GM18873 (cell line): Measurements from ENCODE around the gene KCNMB2.

Experiments used
- ATAC-seq: cut with Tn5 transposase; IDR thresholded peaks from one replicate; pipeline ENCODE4 v1.9.1; 2021; ENCODE audit warnings: mild to moderate bottlenecking, moderate library complexity, moderate number of reproducible peaks; ENCODE audit not compliant: unreplicated experiment, low FRiP score

The KCNMB2 gene

DNA sequence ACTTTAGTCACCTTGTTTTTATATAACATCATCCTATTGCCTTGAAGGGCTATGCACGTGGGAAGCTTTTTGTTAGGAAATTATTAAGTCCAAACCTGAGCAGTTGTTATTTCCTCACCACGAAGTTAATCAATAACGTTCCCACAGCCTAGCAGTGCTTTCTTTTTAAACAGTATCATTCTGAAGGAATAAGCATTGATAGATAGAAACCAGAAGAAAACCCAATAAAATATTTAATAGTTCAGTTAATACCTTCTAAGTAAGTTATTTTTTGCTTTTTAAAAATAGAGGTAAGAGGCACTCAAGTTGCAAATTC lies 149.3 kb downstream of the KCNMB2 start:
- ATAC-seq = no peak

DNA sequence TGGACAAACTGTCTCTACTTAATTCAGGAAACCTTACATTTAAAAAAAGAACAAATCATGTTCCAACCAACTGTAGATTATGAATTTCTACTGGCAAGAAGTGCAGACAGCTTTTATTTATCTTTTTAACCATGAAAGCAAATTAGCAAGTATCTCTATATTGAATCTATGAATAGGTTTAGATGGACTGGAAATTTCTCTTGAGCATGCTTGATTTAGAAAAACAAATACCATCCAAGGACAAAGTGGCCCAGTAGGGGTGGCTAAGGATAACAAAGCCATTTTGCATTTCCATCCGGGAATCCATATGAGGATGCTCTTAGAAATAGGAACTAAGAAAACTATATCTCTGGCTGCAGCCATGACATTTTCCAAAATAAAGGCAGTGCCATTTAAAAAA lies 150.6 kb downstream of the KCNMB2 start:
- ATAC-seq = no peak

DNA sequence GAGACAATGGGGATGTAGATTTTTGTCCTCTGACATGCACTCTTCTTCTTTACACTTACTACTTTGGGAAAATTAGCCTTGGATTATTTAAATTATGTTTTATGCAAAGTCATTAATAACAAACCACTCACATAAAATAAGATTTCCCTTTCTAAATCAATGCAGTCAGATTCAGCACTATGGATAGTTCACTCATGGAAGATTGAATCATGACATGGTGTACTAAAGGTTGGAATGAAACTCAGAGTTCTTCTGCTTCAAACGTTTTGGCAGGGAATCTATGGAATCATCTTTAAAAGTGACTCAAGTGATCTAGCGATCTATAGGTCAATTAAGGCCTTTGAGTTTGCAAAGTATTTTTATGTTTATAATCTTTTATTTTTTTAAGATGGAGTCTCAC lies 154.3 kb downstream of the KCNMB2 start:
- ATAC-seq = no peak

DNA sequence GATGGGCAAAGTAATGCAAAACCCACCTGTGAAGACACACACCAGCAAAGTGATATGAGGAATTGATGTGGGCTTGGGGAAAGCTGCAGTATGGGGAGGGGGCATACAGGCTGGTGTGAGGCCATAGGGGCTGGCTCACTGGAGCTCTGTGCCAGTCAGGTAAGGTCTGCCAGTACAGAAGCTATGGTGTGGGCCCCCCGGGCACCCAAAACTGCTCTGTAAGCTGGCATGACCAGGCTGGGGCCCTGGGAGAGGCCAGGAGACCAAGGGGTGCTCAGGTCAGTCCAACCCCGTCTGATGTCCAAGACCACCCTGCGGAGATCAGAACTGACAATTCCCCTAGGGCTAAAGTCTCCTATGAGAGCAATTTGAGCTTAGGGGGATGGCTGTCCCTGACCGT lies 163.1 kb downstream of the KCNMB2 start:
- no peak for ATAC-seq

DNA sequence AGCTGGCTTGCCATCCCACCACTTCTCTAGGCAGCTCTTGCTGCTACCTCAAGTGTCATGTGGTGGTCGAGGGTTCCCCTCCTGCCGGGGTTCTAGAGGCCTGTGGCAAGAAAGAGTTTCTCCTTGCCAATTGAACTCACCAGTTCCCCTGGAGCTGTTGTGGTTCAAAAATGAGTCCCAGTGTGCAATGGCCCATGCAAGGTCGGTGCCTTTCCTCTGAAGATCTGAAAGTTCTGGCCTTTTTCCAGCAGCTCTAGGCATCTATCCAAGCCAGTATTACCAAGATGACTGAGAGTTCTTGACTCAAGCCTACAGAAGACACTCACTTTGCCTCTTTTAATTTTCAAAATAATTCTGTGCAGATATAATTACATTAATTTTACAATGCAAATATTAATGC lies 163.6 kb downstream of the KCNMB2 start:
- ATAC-seq = no peak

DNA sequence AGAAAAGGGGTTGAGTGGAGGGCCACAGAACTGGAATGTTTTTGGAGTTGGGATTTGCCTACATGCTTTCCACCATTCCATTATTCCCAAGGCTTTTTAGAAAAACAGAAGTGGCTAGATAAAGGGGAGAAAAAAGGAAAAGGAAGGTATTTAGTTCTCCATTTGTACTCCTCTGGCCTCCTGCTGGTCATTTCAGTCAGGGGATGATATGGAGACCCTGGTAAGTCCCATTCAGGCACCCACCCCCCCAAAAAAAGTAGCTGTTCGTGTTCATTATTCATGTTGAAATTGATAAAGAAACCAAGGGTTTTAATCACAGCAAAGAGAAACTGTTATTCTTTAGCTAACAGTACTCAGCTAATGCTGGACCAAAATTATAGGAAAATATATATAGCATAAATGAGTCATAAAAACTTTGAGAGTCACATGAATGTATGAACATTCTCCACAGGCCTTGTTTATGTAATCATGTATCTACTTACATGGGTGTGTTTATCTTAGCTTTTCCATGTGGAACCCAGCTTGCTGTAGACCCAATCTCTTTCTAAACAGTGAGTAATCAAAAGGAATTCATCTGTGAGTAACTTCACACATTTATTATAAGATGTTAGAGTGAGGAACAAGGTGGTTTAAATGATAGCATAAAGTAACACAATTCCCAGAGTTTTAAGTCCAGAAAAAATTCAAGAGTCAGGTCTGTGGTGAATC lies 167.2 kb downstream of the KCNMB2 start:
- no peak for ATAC-seq

DNA sequence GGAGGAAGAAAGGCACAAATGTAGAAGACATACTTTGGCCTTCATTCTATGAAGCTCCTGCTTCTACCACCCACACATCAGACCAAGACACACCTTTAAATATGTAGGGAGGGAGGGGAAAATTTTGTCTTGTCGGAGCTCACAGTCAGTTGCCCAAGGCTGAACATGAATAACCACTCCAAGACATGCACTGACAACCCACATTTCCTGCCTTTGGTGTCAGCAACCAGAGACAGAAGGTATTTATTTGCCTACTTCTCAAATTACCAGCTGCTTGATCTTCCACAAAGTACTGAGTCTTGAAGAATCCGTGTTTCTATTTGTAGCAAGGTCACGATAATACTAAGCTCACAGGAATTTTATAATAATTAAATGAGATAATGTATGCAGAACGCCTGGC lies 169.7 kb downstream of the KCNMB2 start:
- no peak for ATAC-seq

DNA sequence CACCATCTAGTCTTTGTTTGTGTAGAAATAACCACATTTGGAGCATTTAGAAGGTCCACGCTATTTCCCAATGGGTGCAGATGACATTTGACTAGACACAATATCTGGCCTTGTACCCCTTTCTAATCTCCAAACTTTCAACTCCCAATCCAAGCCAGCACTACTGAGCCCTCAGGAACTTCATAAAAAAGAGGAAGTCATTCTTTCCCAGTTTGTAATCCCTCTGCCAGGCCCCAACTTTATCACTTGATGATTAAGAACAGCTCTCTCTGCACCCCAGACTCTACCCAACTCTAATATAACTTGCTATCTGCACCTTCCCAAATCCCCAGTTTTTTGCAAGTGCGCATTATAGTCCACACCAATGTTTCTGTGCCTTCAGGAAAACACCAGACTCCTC lies 170.2 kb downstream of the KCNMB2 start:
- no peak for ATAC-seq

DNA sequence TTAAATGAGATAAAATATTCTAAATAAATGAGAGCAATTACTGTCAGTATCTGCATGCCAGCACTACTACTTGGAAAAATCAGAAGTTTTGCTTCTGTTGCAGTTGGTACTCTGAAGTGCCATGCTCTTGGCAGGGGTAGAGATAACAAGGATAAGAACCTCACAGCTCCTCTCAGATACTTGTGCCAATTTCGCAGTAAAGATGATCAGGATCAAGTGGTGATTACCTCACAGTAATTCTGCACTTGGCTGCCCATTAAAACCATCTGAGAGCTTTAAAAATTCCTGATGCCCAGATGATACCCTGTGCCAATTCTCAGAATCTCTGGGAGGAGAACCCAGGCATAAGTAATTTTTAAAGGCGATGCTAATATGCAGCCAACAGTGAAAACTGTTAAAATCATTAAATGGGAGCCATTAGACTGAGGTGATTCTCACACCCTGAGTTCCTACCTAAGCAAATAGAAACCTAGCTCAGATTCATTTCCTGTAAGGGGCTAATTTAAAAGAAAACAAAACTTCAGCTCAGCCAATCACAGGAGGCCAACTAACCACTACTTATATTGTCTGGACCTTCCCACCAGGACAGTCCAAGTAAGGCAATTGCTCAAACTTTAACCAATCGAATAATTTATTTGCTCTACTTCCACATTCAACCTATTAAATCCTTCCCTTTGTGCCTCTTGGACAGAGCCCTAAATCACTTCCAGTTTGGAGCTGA lies 171.2 kb downstream of the KCNMB2 start:
- ATAC-seq = no peak

DNA sequence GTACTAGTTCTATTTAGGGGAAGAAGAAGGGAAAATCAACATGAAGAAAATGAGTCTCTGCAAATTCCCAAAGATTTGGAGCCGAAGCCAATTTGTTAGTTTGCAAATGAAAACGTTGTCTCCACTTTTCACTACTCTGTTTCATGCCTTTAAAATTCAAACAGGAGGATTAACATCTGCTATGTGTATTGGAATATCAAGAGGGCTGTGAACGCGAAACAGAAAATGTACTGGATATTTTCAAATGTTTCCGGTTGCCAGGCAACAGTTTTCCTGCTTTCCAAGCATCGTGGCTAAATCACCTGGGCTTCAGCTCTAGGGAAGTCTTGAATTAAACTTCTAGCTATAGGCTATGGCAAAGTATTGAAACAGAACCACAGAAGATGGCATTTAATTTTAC lies 172.8 kb downstream of the KCNMB2 start:
- no peak for ATAC-seq

DNA sequence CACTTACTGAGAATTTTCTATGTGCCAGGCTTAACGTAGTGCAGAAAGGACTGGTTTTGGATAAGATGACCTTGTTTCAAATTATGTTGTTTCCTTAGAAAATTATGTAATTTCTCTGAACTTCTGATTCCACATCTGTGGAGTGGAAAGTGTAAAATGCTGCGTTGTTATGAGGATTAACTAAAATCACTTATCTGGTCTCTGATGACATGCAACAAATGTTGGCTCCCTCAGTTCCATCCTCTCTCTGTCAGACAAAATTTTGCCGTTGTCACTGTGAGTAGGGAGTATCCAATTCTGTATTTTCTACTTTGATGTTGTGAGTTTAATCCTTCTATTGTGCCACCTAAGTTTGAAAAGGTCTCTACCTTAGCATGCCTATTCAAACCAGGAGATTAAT lies 175.5 kb downstream of the KCNMB2 start:
- no peak for ATAC-seq

DNA sequence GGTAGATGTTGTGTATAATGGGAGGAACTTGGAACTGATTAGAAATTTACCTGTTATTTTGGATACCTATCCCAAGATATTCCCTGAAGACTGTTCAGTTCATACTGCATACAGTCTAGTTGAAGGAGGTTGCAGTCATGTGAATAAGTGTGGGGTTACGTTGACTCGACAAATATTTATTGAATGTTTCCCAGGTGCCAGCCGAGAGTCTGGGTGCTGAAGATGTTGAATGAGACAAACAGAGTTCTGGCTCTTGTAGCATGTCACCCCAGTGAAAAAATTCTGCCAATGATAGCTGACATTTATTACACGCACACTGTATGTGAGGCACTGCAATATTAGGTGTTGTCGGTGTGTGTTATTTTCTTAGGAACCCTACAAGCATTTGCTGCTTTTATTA lies 176.0 kb downstream of the KCNMB2 start:
- ATAC-seq = no peak

DNA sequence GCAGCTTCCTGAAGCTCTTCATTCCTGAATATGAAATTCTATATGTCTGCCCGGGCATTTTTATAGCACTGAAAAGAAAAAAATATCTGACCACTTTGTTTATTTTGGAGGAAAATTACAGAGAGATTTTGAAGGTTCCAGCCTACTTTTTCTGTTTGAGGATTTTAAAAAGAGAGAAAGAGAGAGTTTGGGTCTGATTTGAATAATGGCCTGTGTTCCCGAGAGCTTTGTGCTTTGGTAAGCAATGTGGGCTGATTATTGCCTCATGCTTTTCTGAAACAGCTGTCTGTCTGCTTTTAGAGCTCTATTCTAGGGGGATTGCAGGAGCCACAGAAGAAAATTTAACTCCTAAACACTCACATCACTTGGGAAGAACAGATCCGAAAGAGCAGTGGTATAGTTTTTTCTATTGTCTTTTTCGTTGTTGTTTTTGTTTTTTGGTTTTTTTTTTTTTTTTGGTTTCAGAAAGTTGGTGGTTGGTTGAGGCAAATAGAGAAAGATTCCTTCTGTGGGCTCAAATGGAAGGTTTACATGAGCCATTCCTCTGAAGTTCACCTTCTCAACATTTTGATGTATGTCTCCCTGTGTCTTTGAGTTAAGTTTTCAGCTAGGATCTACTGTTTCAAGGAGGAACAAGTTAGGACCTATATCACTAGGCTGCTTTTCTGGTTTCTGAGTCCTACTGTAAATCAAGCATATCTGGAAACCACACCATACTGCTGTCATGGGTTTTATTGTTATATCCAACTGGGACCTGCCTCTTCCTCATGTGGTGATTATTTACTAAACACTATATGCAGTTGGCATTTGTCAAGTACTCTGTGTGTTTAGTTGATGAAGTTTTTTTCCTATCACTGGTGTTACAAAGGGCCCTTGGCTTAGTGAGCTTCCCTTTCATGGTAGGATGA lies 178.9 kb downstream of the KCNMB2 start:
- no peak for ATAC-seq

DNA sequence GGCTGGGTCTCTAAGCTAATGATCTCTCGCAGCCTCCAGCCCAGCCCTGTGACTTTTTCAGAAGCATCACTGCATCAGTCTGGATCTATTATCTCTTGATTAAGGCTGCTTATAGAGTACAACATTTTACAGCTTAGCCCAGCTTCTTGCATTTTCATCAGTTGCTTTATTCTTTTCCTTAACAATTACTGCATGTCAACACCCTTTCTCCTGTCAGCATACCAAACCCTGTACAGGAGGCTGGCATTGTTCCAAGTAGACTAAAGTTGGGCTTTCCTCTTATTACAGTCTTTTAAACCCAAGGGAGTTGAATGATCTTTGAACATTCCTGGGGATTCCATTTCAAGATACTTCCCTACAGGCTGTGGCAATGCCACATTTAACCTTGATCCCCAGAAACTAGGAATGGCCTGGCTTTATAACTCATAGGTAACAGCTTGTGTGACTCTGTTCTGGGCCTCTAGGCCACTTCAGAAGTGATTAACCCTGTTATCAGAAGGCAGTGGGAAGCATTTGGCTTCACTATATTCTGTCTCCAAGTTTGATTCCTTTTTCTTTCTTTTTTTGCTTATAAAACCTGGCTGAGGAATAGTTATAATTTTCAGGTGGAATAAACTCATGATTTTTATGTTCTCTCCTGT lies 182.9 kb downstream of the KCNMB2 start:
- no peak for ATAC-seq

DNA sequence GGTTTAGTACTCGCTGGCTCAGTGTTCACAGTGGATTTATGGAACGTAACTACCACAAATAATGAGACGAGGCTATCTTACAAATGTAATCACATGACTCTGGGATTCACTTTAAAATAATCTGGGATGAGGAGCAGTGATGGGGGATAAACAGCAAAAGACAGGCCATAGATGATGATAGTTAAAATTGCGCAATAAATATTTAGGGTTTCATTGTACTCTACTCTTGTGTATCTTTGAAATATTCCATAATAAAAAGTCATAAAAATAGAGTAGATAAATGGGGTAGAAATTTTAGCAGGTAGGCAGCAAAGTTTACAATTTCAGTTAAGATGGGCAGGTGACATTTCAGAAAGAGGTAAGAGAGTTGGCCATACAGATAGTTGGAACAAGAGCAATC lies 196.6 kb downstream of the KCNMB2 start:
- no peak for ATAC-seq

DNA sequence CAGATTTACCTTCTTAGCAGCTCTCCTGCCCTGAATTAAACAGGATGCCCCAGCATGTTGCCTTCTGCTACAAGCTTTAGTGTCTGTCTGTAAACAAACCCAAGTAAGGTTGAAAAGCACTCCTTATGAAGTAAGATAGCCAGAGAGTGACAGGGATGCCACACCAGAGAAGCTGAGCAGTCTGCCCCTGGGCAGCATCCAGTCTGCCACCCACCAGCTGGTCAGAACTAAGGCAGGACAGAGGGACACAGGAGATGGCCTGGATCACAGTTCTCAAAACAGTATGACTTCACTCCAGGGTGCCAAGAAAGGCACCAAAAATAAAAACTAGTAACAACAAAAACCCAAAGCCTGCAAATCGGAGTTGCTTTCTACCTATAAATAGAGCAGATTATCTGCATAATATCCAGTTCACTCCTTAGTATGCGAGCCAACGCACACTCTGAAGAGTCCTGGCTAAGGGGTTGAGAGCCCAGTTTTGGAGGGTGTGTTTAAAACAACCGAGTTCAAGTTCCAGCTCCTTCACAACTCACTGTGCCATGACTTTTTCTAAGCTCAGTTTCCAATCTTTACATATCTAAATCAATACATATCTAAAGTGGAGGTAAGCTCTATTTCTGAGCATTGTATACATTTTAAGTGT lies 198.9 kb downstream of the KCNMB2 start:
- no peak for ATAC-seq

DNA sequence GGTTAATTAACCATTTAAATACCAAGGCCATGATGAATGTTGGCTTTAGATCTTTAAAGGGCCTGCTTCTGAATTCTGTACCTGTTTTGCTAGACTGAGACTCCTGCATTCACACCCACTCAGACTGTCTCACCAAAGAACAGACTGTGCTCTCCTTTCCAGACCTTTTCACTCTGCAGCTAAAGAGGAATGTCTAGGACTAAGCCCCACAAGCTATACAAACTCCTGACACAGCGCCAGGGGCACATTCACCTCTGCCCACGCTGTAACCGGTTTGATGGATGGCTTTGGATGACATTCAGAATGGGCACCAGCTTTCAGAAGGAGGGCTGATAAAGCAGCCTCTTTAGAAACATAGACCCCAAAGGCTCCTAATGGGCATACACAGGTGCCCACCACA lies 200.1 kb downstream of the KCNMB2 start:
- no peak for ATAC-seq

DNA sequence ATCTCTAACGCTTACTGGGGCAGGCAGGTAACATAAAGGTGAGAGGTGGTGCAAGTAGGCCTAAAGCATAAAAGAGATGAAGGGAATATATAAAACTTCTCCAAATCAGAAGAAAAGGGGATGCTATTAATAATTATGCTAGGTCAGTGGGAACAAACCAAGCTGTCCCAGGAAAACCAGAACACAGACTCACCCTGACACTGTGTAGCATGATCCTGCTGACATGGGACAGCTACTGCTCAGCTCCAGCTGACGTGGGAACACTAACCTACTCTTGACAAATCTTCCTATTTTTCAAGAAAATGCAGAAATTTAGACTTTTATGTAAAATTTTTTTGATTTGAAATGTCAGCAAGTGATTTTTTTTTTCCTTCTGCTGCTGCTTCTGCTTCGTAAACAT lies 203.5 kb downstream of the KCNMB2 start:
- no peak for ATAC-seq

DNA sequence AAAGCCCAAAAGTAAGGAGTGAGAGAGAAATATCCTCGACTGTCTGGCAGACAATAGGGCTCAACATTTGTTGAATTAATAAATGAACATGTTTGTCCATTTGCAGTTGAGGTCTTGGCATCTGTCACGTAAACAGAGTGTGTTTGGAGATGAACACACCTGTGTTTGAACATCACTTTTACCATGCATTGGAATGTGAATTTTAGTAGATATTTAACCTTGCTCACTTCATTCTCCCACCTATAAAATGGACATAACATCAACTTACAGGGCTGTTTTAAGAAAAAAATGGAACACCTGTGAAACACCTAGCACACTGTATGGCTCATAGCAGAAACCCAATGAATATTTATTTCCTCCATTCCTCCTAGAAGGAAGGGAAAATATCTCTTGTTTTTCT lies 204.8 kb downstream of the KCNMB2 start:
- no peak for ATAC-seq

DNA sequence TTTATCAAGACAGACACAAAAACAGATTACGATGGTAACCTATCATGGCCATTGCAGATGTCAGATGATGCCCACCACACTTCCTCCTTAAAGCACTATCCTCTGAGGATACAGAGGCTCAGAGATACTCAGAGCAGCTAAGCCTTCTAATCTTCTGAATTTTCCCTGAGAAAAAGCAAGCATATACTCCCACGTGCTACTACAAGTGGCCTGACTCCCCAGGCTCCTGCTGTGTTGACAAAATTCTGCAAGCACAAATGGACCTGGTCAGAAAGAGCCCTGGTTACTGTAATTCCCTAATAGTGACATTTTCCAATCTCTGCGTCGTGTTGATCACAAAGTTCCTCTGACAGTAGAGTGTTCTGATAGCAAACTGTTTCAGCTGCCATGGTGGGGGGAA lies 207.1 kb downstream of the KCNMB2 start:
- no peak for ATAC-seq
